Mucosa of descending colon (tissue), 3 donors: ENCODE measurements around the gene CACNA1D. TPM values are rescaled to one million over a fixed set of nuclear protein-coding genes. Genes with fewer than 3 reads are reported as not detected.

Source experiments
- ATAC-seq: fragments of 200-7000 bp; cut with Tn5 transposase; one replicate; pipeline ENCODE4 v1.9.1; 2020; ENCODE audit warnings: mild to moderate bottlenecking, moderate library complexity
- DNase-seq, 3 donors: peaks; one replicate each; pipeline ENCODE4 v3.0.0-alpha.2; 2020
- H3K36me3 ChIP-seq: fragments of 200-600 bp; one replicate; pipeline ENCODE4 v1.8.0; 2021; ENCODE audit warnings: low read depth, mild to moderate bottlenecking
- H3K4me1 ChIP-seq: fragments of 200-600 bp; one replicate; pipeline ENCODE4 v1.8.0; 2021; ENCODE audit warnings: low read depth, mild to moderate bottlenecking
- H3K4me3 ChIP-seq: fragments of 200-600 bp; one replicate; pipeline ENCODE4 v1.8.0; 2021; ENCODE audit warnings: mild to moderate bottlenecking
- H3K9me3 ChIP-seq: fragments of 200-600 bp; one replicate; pipeline ENCODE4 v1.8.0; 2021; ENCODE audit warnings: mild to moderate bottlenecking
- CTCF ChIP-seq: fragments of 200-600 bp; IDR thresholded peaks from one replicate; pipeline ENCODE4 v1.8.0; 2022; ENCODE audit warnings: antibody characterized with exemption, mild to moderate bottlenecking
- intact Hi-C, 2 donors: fragments of 100-400 bp; cut with DNase I in 1 of 2; cut with micrococcal nuclease in 1 of 2; formaldehyde crosslinking; loops; one replicate each; pipeline versions ENCODE4 v1.11.0 to v1.11.1; 2022; cut with DNase I, micrococcal nuclease
- total RNA-seq, 3 donors: library from RNA; stranded (reverse); fragmentation: NEBNext Ultra II Directional in 2 of 3; extraction: Animal tissue kit (Norgen Biotek cat#: 25700) in 2 of 3; gene quantifications; one replicate each; pipeline versions ENCODE4 v1.2.1 to v1.2.4, GENCODE V29; 2021 to 2023
- donor health status: DM: no; HTN: no; CAD: no; lungs with moderate emphysema.
- donor health status: DM: no; HTN: no; CAD: no.
- donor health status: DM: no; HTN: yes; CAD: no.

The CACNA1D gene
- total RNA-seq, 3 donors from 2014 or later, result 13.8 to 38.1 (median 22.2) TPM

GRCh38 chr3:53828581-53828980 is 334.2 kb downstream of the CACNA1D start:
- intact Hi-C loops, result no loop called here
- peak; percentile 36 for ATAC-seq
- H3K4me1 ChIP-seq, result no peaks in the 10 kb centered on the region
- H3K36me3 ChIP-seq, result no peaks in the 10 kb centered on the region
- no peak overlapping the region for H3K4me3 ChIP-seq
- no peak for DNase-seq
- H3K9me3 ChIP-seq, result no peaks in the 10 kb centered on the region
- no peak for TF ChIP-seq CTCF

- H3K4me3 ChIP-seq, result no peak overlapping the region
- intact Hi-C loops, result no loop called here
- no peaks in the 10 kb centered on the region for H3K36me3 ChIP-seq
- DNase-seq, result no peak
- TF ChIP-seq CTCF, result no peak
- no peaks in the 10 kb centered on the region for H3K9me3 ChIP-seq
- ATAC-seq, result peak; percentile 67
- no peaks in the 10 kb centered on the region for H3K4me1 ChIP-seq
Observed at GRCh38 chr3:53829605-53830004, 335.2 kb downstream of the CACNA1D start.

- H3K4me3 ChIP-seq, result no peak overlapping the region
- H3K4me1 ChIP-seq, result no peaks in the 10 kb centered on the region
- no peaks in the 10 kb centered on the region for H3K9me3 ChIP-seq
- no peak for DNase-seq
- H3K36me3 ChIP-seq, result no peaks in the 10 kb centered on the region
- no peak for ATAC-seq
- intact Hi-C loops, result no loop called here
- no peak for TF ChIP-seq CTCF
Observed at GRCh38 chr3:53830944-53831343, 336.5 kb downstream of the CACNA1D start.

- Histone ChIP-seq H3K9me3 (no peaks in the 10 kb centered on the region), H3K4me1 (no peaks in the 10 kb centered on the region), H3K36me3 (no peaks in the 10 kb centered on the region), H3K4me3 (no peak overlapping the region)
- DNase-seq (no peak), ATAC-seq (no peak)
- intact Hi-C loops, result no loop called here
- no peak for TF ChIP-seq CTCF
Observed at GRCh38 chr3:53833053-53833645, 338.7 kb downstream of the CACNA1D start.

- H3K4me1 ChIP-seq, result no peaks in the 10 kb centered on the region
- H3K36me3 ChIP-seq, result no peaks in the 10 kb centered on the region
- intact Hi-C loops, result no loop called here
- H3K9me3 ChIP-seq, result no peaks in the 10 kb centered on the region
- ATAC-seq (no peak), DNase-seq (no peak)
- no peak for TF ChIP-seq CTCF
- H3K4me3 ChIP-seq, result no peak overlapping the region
Observed at GRCh38 chr3:53833700-53834099, 339.3 kb downstream of the CACNA1D start.
